Upper lobe of left lung (tissue), 6 donors: ENCODE data around the gene MRPL43. TPM values are rescaled to one million over a fixed set of nuclear protein-coding genes. Genes with fewer than 3 reads are reported as not detected.
"Not testable (repeated sequence)": the region's sequence is repeated elsewhere in the genome, so short reads cannot be mapped to it uniquely, and the experiment has no call there.

ENCODE experiments used
- ATAC-seq, 2 donors: fragments of 200-7000 bp; cut with Tn5 transposase; one replicate each; pipeline ENCODE4 v1.9.1; 2022; ENCODE audit warnings: mild to moderate bottlenecking in 2 of 2, moderate library complexity in 2 of 2; ENCODE audit not compliant: low FRiP score in 2 of 2
- DNase-seq, 2 donors: peaks; one replicate each; pipeline ENCODE4 v3.0.0-alpha.2; 2019 to 2020
- H3K27ac ChIP-seq, 4 donors: fragments of 200-600 bp; sonication (generic); one replicate each; pipeline ENCODE4 v1.5.1; 2016 to 2019
- H3K27me3 ChIP-seq, 4 donors: fragments of 200-600 bp; sonication (generic); one replicate each; pipeline ENCODE4 v1.5.1; 2017 to 2019
- H3K36me3 ChIP-seq, 4 donors: fragments of 200-600 bp; sonication (generic); one replicate each; pipeline ENCODE4 v1.5.1; 2016 to 2019
- H3K4me1 ChIP-seq, 4 donors: fragments of 200-600 bp; sonication (generic); one replicate each; pipeline ENCODE4 v1.5.1; 2018 to 2019
- H3K4me3 ChIP-seq, 4 donors: fragments of 200-600 bp; sonication (generic); one replicate each; pipeline ENCODE4 v1.5.1; 2017 to 2019; ENCODE audit warnings: mild to moderate bottlenecking in 2 of 4, moderate library complexity in 1 of 4
- H3K9me3 ChIP-seq, 4 donors: fragments of 200-600 bp; sonication (generic); one replicate each; pipeline ENCODE4 v1.5.1; 2018 to 2019
- CTCF ChIP-seq, 6 experiments: fragments of 450-650 bp in 4 of 6; fragments of 200-600 bp in 2 of 6; sonication (generic) in 2 of 6; IDR thresholded peaks; one replicate each; pipeline ENCODE4 v1.5.1; 2016 to 2019; ENCODE audit warnings: antibody characterized with exemption in 6 of 6
- EP300 ChIP-seq, 4 donors: sonication (generic); formaldehyde crosslinking; IDR thresholded peaks; one replicate each; pipeline ENCODE4 v1.5.1; 2017; ENCODE audit warnings: antibody characterized with exemption in 4 of 4, control low read depth in 2 of 4
- POLR2A ChIP-seq, 4 donors: fragments of 450-650 bp; IDR thresholded peaks; one replicate each; pipeline ENCODE4 v1.5.1; 2016 to 2017; ENCODE audit warnings: antibody characterized with exemption in 4 of 4, mild to moderate bottlenecking in 2 of 4
- POLR2AphosphoS5 ChIP-seq, 2 donors: sonication (generic); formaldehyde crosslinking; IDR thresholded peaks; one replicate each; pipeline ENCODE4 v1.5.1; 2017; ENCODE audit warnings: antibody characterized with exemption in 2 of 2
- WGBS, 2 donors: methylation state at CpG; one replicate each; pipeline ENCODE4 v1.1.5; 2017 to 2018; 5-methylcytosine and 5-hydroxymethylcytosine counted together
- total RNA-seq, 6 donors: library from RNA; depleted of rRNA in 4 of 6; stranded (reverse); fragments of >200 nt in 4 of 6; gene quantifications; one replicate each; pipeline versions ENCODE4 v1.1.0 to v1.2.1, GENCODE V29; 2016 to 2021
- donor health status: DM: no; HTN: no; CAD: no; lungs with moderate emphysema.
- donor health status: DM: no; HTN: yes; CAD: no; lungs with severe emphysema.

MRPL43 gene
- total RNA-seq, result 10 to 100 TPM; 40.2 to 72.1 (median 63.5) TPM

GRCh38 chr10:100986952-100987684 is at the start of gene MRPL43, which contains the start of gene TWNK:
MRPL43 (minus strand) TSS chr10:100987497; CDS start chr10:100987443, 54 bp downstream.
TWNK (plus strand) TSS chr10:100987543; CDS start chr10:100988211, 668 bp downstream.
- Histone ChIP-seq H3K9me3 (no peaks in the 10 kb centered on the region), H3K36me3 (peaks cover 2 to 42% (median 30%) of the 10 kb centered on the region in 4 donors), H3K27ac (peak within 1 kb of the TSS; percentile 54 to 87 (median 80)), H3K27me3 (no peaks in the 10 kb centered on the region), H3K4me3 (peak within 1 kb of the TSS; percentile 95 to 99 (median 96)), H3K4me1 (peaks cover 19 to 32% (median 22%) of the 10 kb centered on the region in 4 donors)
- ATAC-seq (peak; percentile 87 to 94), DNase-seq (peak; percentile 86 to 91)
- peak in 1 of 6 experiments; percentile 27 for TF ChIP-seq CTCF (IDR thresholded peaks at IDR 0.05)
- peak in 1 of 4 donors; percentile 78 for TF ChIP-seq POLR2A (IDR thresholded peaks at IDR 0.05)
- peak; percentile 69 to 74 for TF ChIP-seq POLR2AphosphoS5 (IDR thresholded peaks at IDR 0.05)
- TF ChIP-seq EP300 (IDR thresholded peaks at IDR 0.05), result no peak
- WGBS, 2 donors, result 1 to 2% methylated on average over 23 to 37 of the region's 75 CpGs

GRCh38 chr10:101036726-101037125 is 49.4 kb upstream of the MRPL43 start:
- H3K36me3 ChIP-seq, result peaks cover 22 to 59% (median 46%) of the 10 kb centered on the region in 4 donors
- ATAC-seq, result no peak
- no peak for DNase-seq

GRCh38 chr10:101035916-101036702 is 48.8 kb upstream of the MRPL43 start:
- DNase-seq (no peak), ATAC-seq (no peak)
- peaks cover 22 to 59% (median 46%) of the 10 kb centered on the region in 4 donors for H3K36me3 ChIP-seq
- H3K27me3 ChIP-seq, result no peaks in the 10 kb centered on the region
- H3K9me3 ChIP-seq, result no peaks in the 10 kb centered on the region
- 73 to 92% methylated on average over 10 of the region's 10 CpGs for WGBS, 2 donors
- H3K27ac ChIP-seq, result no peak overlapping the region
- TF ChIP-seq EP300 (IDR thresholded peaks at IDR 0.05), result no peak
- TF ChIP-seq CTCF (IDR thresholded peaks at IDR 0.05), result no peak
- TF ChIP-seq POLR2A (IDR thresholded peaks at IDR 0.05), result no peak
- TF ChIP-seq POLR2AphosphoS5 (IDR thresholded peaks at IDR 0.05), result no peak
- peaks cover 8 to 18% (median 15%) of the 10 kb centered on the region in 4 donors for H3K4me1 ChIP-seq
- H3K4me3 ChIP-seq, result no peak overlapping the region

More at GRCh38 chr10:101036726-101037125, 49.4 kb upstream of the MRPL43 start:
- Histone ChIP-seq H3K27ac (no peak overlapping the region), H3K4me1 (peaks cover 11 to 23% (median 13%) of the 10 kb centered on the region in 4 donors), H3K27me3 (no peaks in the 10 kb centered on the region), H3K9me3 (no peaks in the 10 kb centered on the region), H3K4me3 (no peak overlapping the region)
- 50 to 88% methylated on average over 1 to 7 of the region's 7 CpGs for WGBS, 2 donors
- TF ChIP-seq POLR2AphosphoS5 (IDR thresholded peaks at IDR 0.05) (no peak), CTCF (IDR thresholded peaks at IDR 0.05) (no peak), POLR2A (IDR thresholded peaks at IDR 0.05) (no peak), EP300 (IDR thresholded peaks at IDR 0.05) (no peak)

GRCh38 chr10:101035314-101035713 is 48.0 kb upstream of the MRPL43 start:
- H3K4me1 ChIP-seq, result peaks cover 14 to 24% (median 20%) of the 10 kb centered on the region in 4 donors
- TF ChIP-seq EP300 (IDR thresholded peaks at IDR 0.05) (no peak), POLR2A (IDR thresholded peaks at IDR 0.05) (no peak), POLR2AphosphoS5 (IDR thresholded peaks at IDR 0.05) (no peak), CTCF (IDR thresholded peaks at IDR 0.05) (no peak)
- no peak for ATAC-seq
- H3K27me3 ChIP-seq, result no peaks in the 10 kb centered on the region
- H3K36me3 ChIP-seq, result peaks cover 22 to 59% (median 46%) of the 10 kb centered on the region in 4 donors
- H3K4me3 ChIP-seq, result no peak overlapping the region
- DNase-seq, result no peak
- 90 to 93% methylated on average over 2 to 7 of the region's 7 CpGs for WGBS, 2 donors
- H3K9me3 ChIP-seq, result no peaks in the 10 kb centered on the region
- no peak overlapping the region for H3K27ac ChIP-seq

GRCh38 chr10:101034404-101034803 is 47.1 kb upstream of the MRPL43 start:
- not testable (repeated sequence) for ATAC-seq, H3K4me3 ChIP-seq, DNase-seq

More at GRCh38 chr10:101034404-101034803, 47.1 kb upstream of the MRPL43 start:
- H3K36me3 ChIP-seq, result peaks cover 22 to 50% (median 43%) of the 10 kb centered on the region in 4 donors
- peaks cover 14 to 24% (median 21%) of the 10 kb centered on the region in 4 donors for H3K4me1 ChIP-seq
- WGBS, 2 donors, result 96 to 97% methylated on average over 4 of the region's 4 CpGs
- H3K27ac ChIP-seq, H3K9me3 ChIP-seq, H3K27me3 ChIP-seq: not testable (repeated sequence)
